HG03066 (cell line): ENCODE measurements around the gene GJC1.
"Not testable (repeated sequence)": the region's sequence is repeated elsewhere in the genome, so short reads cannot be mapped to it uniquely, and the experiment has no call there.

Experiments used
- ATAC-seq: cut with Tn5 transposase; IDR thresholded peaks from one replicate; pipeline ENCODE4 v1.9.1; 2021; ENCODE audit warnings: low read depth; ENCODE audit not compliant: unreplicated experiment

The GJC1 gene

GRCh38 chr17:44846206-44846605 lies 16.1 kb upstream of the GJC1 start:
- ATAC-seq, result no peak

- no peak for ATAC-seq
Measured at GRCh38 chr17:44844390-44844830, 14.3 kb upstream of the GJC1 start.

GRCh38 chr17:44842748-44843147 lies 12.7 kb upstream of the GJC1 start:
- no peak for ATAC-seq

- ATAC-seq, result no peak
Measured at GRCh38 chr17:44840936-44841335, 10.8 kb upstream of the GJC1 start.

- ATAC-seq, result no peak
Measured at GRCh38 chr17:44840274-44840673, 10.2 kb upstream of the GJC1 start.

- ATAC-seq, result no peak
Measured at GRCh38 chr17:44837196-44837595, 7.1 kb upstream of the GJC1 start.

GRCh38 chr17:44832805-44833204 lies 2.7 kb upstream of the GJC1 start:
- ATAC-seq, result no peak

GRCh38 chr17:44831371-44831770 lies 1.3 kb upstream of the GJC1 start:
- ATAC-seq, result no peak

- no peak for ATAC-seq
Measured at GRCh38 chr17:44830359-44831288, 537 bp upstream of the GJC1 start.

GRCh38 chr17:44828919-44829522 lies 1.1 kb downstream of the GJC1 start:
- no peak for ATAC-seq

GRCh38 chr17:44827863-44828262 lies 2.2 kb downstream of the GJC1 start:
- ATAC-seq, result no peak

GRCh38 chr17:44826123-44826790 lies 3.8 kb downstream of the GJC1 start:
- ATAC-seq, result no peak

- not testable (repeated sequence) for ATAC-seq
Measured at GRCh38 chr17:44825236-44825635, 4.9 kb downstream of the GJC1 start.

GRCh38 chr17:44820631-44821212 lies 9.4 kb downstream of the GJC1 start:
- ATAC-seq, result no peak

- not testable (repeated sequence) for ATAC-seq
Measured at GRCh38 chr17:44818508-44818907, 11.6 kb downstream of the GJC1 start.

- ATAC-seq, result no peak
Measured at GRCh38 chr17:44812263-44812662, 17.8 kb downstream of the GJC1 start.

GRCh38 chr17:44808656-44809388 lies 21.3 kb downstream of the GJC1 start:
- ATAC-seq, result not testable (repeated sequence)

GRCh38 chr17:44808156-44808555 lies 21.9 kb downstream of the GJC1 start:
- ATAC-seq, result no peak

- ATAC-seq, result no peak
Measured at GRCh38 chr17:44807817-44808155, 22.3 kb downstream of the GJC1 start.

- no peak for ATAC-seq
Measured at GRCh38 chr17:44807093-44807816, 22.8 kb downstream of the GJC1 start.
